HepG2 (cell line): ENCODE measurements around the gene HAX1. TPM values are rescaled to one million over a fixed set of nuclear protein-coding genes. Genes with fewer than 3 reads are reported as not detected.

Experiments
- AKNA ChIP-seq: sonication (generic); formaldehyde crosslinking; IDR thresholded peaks from 2 replicates; pipeline ENCODE4 v1.4.0; 2020; ENCODE audit warnings: missing genetic modification reagents, borderline replicate concordance
- FOXA3 ChIP-seq: IDR thresholded peaks from 2 replicates; pipeline ENCODE4 v1.6.1; 2016; ENCODE audit warnings: missing genetic modification reagents, missing compliant biosample characterization
- GMEB2 ChIP-seq: IDR thresholded peaks from 2 replicates; pipeline ENCODE4 v1.6.1; 2016; ENCODE audit warnings: missing biosample characterization, missing genetic modification reagents, low read depth
- HDAC1 ChIP-seq: sonication (generic); formaldehyde crosslinking; IDR thresholded peaks from 2 replicates; pipeline ENCODE4 v1.5.1; 2020; ENCODE audit warnings: mild to moderate bottlenecking, missing genetic modification reagents
- ISL2 ChIP-seq: sonication (generic); formaldehyde crosslinking; IDR thresholded peaks from 2 replicates; pipeline ENCODE4 v1.5.0; 2020; ENCODE audit warnings: missing genetic modification reagents
- JARID2 ChIP-seq: sonication (generic); formaldehyde crosslinking; IDR thresholded peaks from 2 replicates; pipeline ENCODE4 v1.8.1; 2023; ENCODE audit warnings: missing genetic modification reagents, inconsistent platforms; ENCODE audit not compliant: insufficient replicate concordance
- KLF16 ChIP-seq, 2 experiments: sonication (generic) in 1 of 2; formaldehyde crosslinking in 1 of 2; IDR thresholded peaks; 2 replicates each; pipeline versions ENCODE4 v1.6.1 to v1.8.0; 2016 to 2023; ENCODE audit warnings: missing genetic modification reagents in 2 of 2, missing compliant biosample characterization in 1 of 2
- MTF1 ChIP-seq: sonication (generic); formaldehyde crosslinking; IDR thresholded peaks from 2 replicates; pipeline ENCODE4 v1.5.0; 2020; ENCODE audit warnings: missing genetic modification reagents
- MXI1 ChIP-seq: IDR thresholded peaks from 3 replicates; pipeline ENCODE4 v1.6.1; 2012; ENCODE audit warnings: low read depth, low read length, inconsistent platforms, borderline replicate concordance
- NFYB ChIP-seq: sonication (generic); formaldehyde crosslinking; IDR thresholded peaks from 2 replicates; pipeline ENCODE4 v1.4.0; 2020; ENCODE audit warnings: missing genetic modification reagents
- SNAPC5 ChIP-seq: sonication (generic); formaldehyde crosslinking; IDR thresholded peaks from 2 replicates; pipeline ENCODE4 v1.8.1; 2023; ENCODE audit warnings: mild to moderate bottlenecking, missing genetic modification reagents, borderline replicate concordance
- U2AF1 ChIP-seq: fragments of 200-400 bp; formaldehyde crosslinking; optimal IDR thresholded peaks from 2 replicates; pipeline ENCODE3; 2017; ENCODE audit warnings: mild to moderate bottlenecking, low read depth, low read length
- UBTF ChIP-seq: sonication (generic); formaldehyde crosslinking; IDR thresholded peaks from 2 replicates; pipeline ENCODE4 v1.4.0; 2020; ENCODE audit warnings: mild to moderate bottlenecking, missing genetic modification reagents
- ZBTB38 ChIP-seq: sonication (generic); formaldehyde crosslinking; IDR thresholded peaks from 2 replicates; pipeline ENCODE4 v1.5.1; 2020; ENCODE audit warnings: mild to moderate bottlenecking, missing genetic modification reagents
- ZNF280B ChIP-seq: sonication (generic); formaldehyde crosslinking; IDR thresholded peaks from 2 replicates; pipeline ENCODE4 v1.5.0; 2020; ENCODE audit warnings: missing genetic modification reagents, mild to moderate bottlenecking, borderline replicate concordance
- ZNF282 ChIP-seq: fragments of 450-650 bp; IDR thresholded peaks from 2 replicates; pipeline ENCODE4 v1.6.1; 2018; ENCODE audit not compliant: partially characterized antibody
- ZNF549 ChIP-seq: sonication (generic); formaldehyde crosslinking; IDR thresholded peaks from 2 replicates; pipeline ENCODE4 v1.5.0; 2020; ENCODE audit warnings: missing genetic modification reagents
- polyA plus RNA-seq, 8 experiments: library from polyadenylated mRNA; depleted of rRNA in 3 of 8; stranded (reverse) in 7 of 8; unstranded in 1 of 8; fragments of >200 nt; fragmentation: Illumina TruSeq in 4 of 8; extraction: Trizol in 4 of 8; gene quantifications; 2 replicates each; pipeline versions ENCODE4 v1.2.1 to v1.2.3, GENCODE V29; 2011 to 2016; ENCODE audit warnings: low read depth in 4 of 8, missing spikeins in 1 of 8, mixed read lengths in 1 of 8; ENCODE audit not compliant: insufficient read depth in 1 of 8
- total RNA-seq, 5 experiments: library from RNA; depleted of rRNA; stranded (reverse); fragments of >200 nt; fragmentation: Illumina TruSeq; extraction: Trizol; gene quantifications; 2 replicates each; pipeline ENCODE4 v1.2.3, GENCODE V29; 2016; ENCODE audit warnings: low read depth in 1 of 5

Gene HAX1
- total and polyA plus RNA-seq, 2 of the 13 experiments (the other 11 are each of a cell fraction or from before 2014, with no cell fraction given) = 89.2 to 128 TPM

- TF ChIP-seq GMEB2 (CRISPR knock-in tag) (no peak), HDAC1 (CRISPR knock-in tag) (peak; percentile 60), ISL2 (CRISPR knock-in tag) (0 out of 2 replicates have a peak, but pooled peaks have one; percentile 29), FOXA3 (no peak), ZNF280B (CRISPR knock-in tag) (peak; percentile 23; the same call in 1 of the 2 replicates), NFYB (CRISPR knock-in tag) (no peak), ZNF282 (no peak), UBTF (CRISPR knock-in tag) (peak; percentile 24; the same call in 1 of the 2 replicates), MXI1 (no peak), ZNF549 (CRISPR knock-in tag) (no peak), ZBTB38 (CRISPR knock-in tag) (peak; percentile 44; the same call in 1 of the 2 replicates), U2AF1 (no peak), SNAPC5 (CRISPR knock-in tag) (0 out of 2 replicates have a peak, but pooled peaks have one; percentile 12), MTF1 (no peak), AKNA (CRISPR knock-in tag) (no peak), KLF16 (CRISPR knock-in tag; IDR thresholded peaks at IDR 0.05) (peak in 1 of 2 experiments; percentile 32; a peak in 1 of 4 replicates), JARID2 (CRISPR knock-in tag) (no peak)
These were observed 52.5 kb downstream of the HAX1 start, which contains the start of gene ATP8B2 (continued) for GRCh38 chr1:154324669-154325582.
